Measurements from ENCODE around the gene CUL5.
"Not testable (repeated sequence)": the region's sequence is repeated elsewhere in the genome, so short reads cannot be mapped to it uniquely, and the experiment has no call there.

The CUL5 gene

GRCh38 chr11:108025387-108026080 is 16.8 kb downstream of the CUL5 start:
- DNase-seq (ENCODE audit: low spot score), result no peak

- DNase-seq (ENCODE audit: low spot score), result no peak
Measured at GRCh38 chr11:108027057-108027456, 18.4 kb downstream of the CUL5 start.

GRCh38 chr11:108028822-108029441 is 20.2 kb downstream of the CUL5 start:
- DNase-seq (ENCODE audit: low spot score), result not testable (repeated sequence)

- not testable (repeated sequence) for DNase-seq (ENCODE audit: low spot score)
Measured at GRCh38 chr11:108031604-108032003, 22.9 kb downstream of the CUL5 start.

- no peak for DNase-seq (ENCODE audit: low spot score)
Measured at GRCh38 chr11:108032800-108033199, 24.1 kb downstream of the CUL5 start.

- DNase-seq (ENCODE audit: low spot score), result no peak
Measured at GRCh38 chr11:108034034-108034433, 25.3 kb downstream of the CUL5 start.

GRCh38 chr11:108034952-108035351 is 26.3 kb downstream of the CUL5 start:
- no peak for DNase-seq (ENCODE audit: low spot score)

GRCh38 chr11:108035690-108036089 is 27.0 kb downstream of the CUL5 start:
- no peak for DNase-seq (ENCODE audit: low spot score)

- no peak for DNase-seq (ENCODE audit: low spot score)
Measured at GRCh38 chr11:108037211-108037610, 28.5 kb downstream of the CUL5 start.

GRCh38 chr11:108037636-108038035 is 28.9 kb downstream of the CUL5 start:
- no peak for DNase-seq (ENCODE audit: low spot score)

GRCh38 chr11:108048269-108048668 is 39.6 kb downstream of the CUL5 start:
- DNase-seq (ENCODE audit: low spot score), result no peak

- DNase-seq (ENCODE audit: low spot score), result no peak
Measured at GRCh38 chr11:108062336-108062735, 53.6 kb downstream of the CUL5 start.

GRCh38 chr11:108063410-108063809 is 54.7 kb downstream of the CUL5 start:
- DNase-seq (ENCODE audit: low spot score), result no peak

- DNase-seq (ENCODE audit: low spot score), result peak; percentile 12
Measured at GRCh38 chr11:108069947-108070346, 61.2 kb downstream of the CUL5 start.

GRCh38 chr11:108084811-108085210 is 76.1 kb downstream of the CUL5 start:
- no peak for DNase-seq (ENCODE audit: low spot score)

- DNase-seq (ENCODE audit: low spot score), result no peak
Measured at GRCh38 chr11:108085672-108086071, 77.0 kb downstream of the CUL5 start.

GRCh38 chr11:108092134-108092533 is 83.4 kb downstream of the CUL5 start:
- DNase-seq (ENCODE audit: low spot score), result no peak

GRCh38 chr11:108093128-108093904 is 84.6 kb downstream of the CUL5 start:
- no peak for DNase-seq (ENCODE audit: low spot score)

- no peak for DNase-seq (ENCODE audit: low spot score)
Measured at GRCh38 chr11:108097179-108097578, 88.5 kb downstream of the CUL5 start.

- DNase-seq (ENCODE audit: low spot score), result no peak
Measured at GRCh38 chr11:108101090-108101775, 92.5 kb downstream of the CUL5 start.

GRCh38 chr11:108111126-108111525 is 102.4 kb downstream of the CUL5 start:
- DNase-seq (ENCODE audit: low spot score), result no peak

GRCh38 chr11:108112057-108112456 is 103.4 kb downstream of the CUL5 start:
- DNase-seq (ENCODE audit: low spot score), result no peak

All from NAMALWA (cell line).